Neuronal stem cell (in vitro differentiated cells): ENCODE data around the gene PRDM2.

Experiments used
- DNase-seq: peaks from one replicate; pipeline ENCODE4 v3.0.0-alpha.2; 2013; ENCODE audit warnings: low spot score
- H2AFZ ChIP-seq: one replicate; pipeline ENCODE4 v1.6.1; 2013; ENCODE audit warnings: mild to moderate bottlenecking, low read length, inconsistent platforms
- H2AK5ac ChIP-seq: 2 replicates; pipeline ENCODE4 v1.6.1; 2013; ENCODE audit warnings: low read depth, mild to moderate bottlenecking, inconsistent platforms, low read length, moderate library complexity, mixed read lengths
- H2BK120ac ChIP-seq: 2 replicates; pipeline ENCODE4 v1.6.1; 2013; ENCODE audit warnings: low read depth, mild to moderate bottlenecking, inconsistent platforms, low read length, moderate library complexity, mixed read lengths
- H2BK12ac ChIP-seq: one replicate; pipeline ENCODE4 v1.6.1; 2013; ENCODE audit warnings: low read length, inconsistent platforms
- H2BK15ac ChIP-seq: 2 replicates; pipeline ENCODE4 v1.6.1; 2013; ENCODE audit warnings: mild to moderate bottlenecking, low read length, inconsistent platforms, mixed read lengths
- H2BK5ac ChIP-seq: one replicate; pipeline ENCODE4 v1.6.1; 2013; ENCODE audit warnings: inconsistent platforms, mild to moderate bottlenecking, low read length, moderate library complexity
- H3K14ac ChIP-seq: one replicate; pipeline ENCODE4 v1.6.1; 2013; ENCODE audit warnings: low read length, inconsistent platforms
- H3K18ac ChIP-seq: 2 replicates; pipeline ENCODE4 v1.6.1; 2013; ENCODE audit warnings: low read length, inconsistent platforms
- H3K23ac ChIP-seq: 2 replicates; pipeline ENCODE4 v1.6.1; 2013; ENCODE audit warnings: low read depth, mild to moderate bottlenecking, mixed read lengths, low read length, inconsistent platforms; ENCODE audit not compliant: poor library complexity
- H3K27ac ChIP-seq: replicated peaks from 3 replicates; pipeline ENCODE4 v1.5.1; 2013; ENCODE audit warnings: low read length, inconsistent platforms
- H3K27me3 ChIP-seq, 3 experiments: 2 replicates each; pipeline ENCODE4 v1.6.1; 2013; ENCODE audit warnings: low read length in 3 of 3, mild to moderate bottlenecking in 2 of 3, inconsistent platforms in 1 of 3, low read depth in 1 of 3, mixed read lengths in 1 of 3, moderate library complexity in 1 of 3; ENCODE audit not compliant: control insufficient read depth in 3 of 3, insufficient read depth in 3 of 3
- H3K36me3 ChIP-seq, 2 donors: replicated peaks in 1 of 2; 2 replicates each; pipeline ENCODE4 v1.6.1; 2013; ENCODE audit warnings: low read length in 2 of 2; ENCODE audit not compliant: control insufficient read depth in 2 of 2, insufficient read depth in 2 of 2
- H3K4ac ChIP-seq: 2 replicates; pipeline ENCODE4 v1.6.1; 2013; ENCODE audit warnings: inconsistent platforms, mild to moderate bottlenecking, low read length, moderate library complexity
- H3K4me1 ChIP-seq, 2 donors: 1 replicate in 1 of 2; 2 replicates in 1 of 2; pipeline ENCODE4 v1.6.1; 2013; ENCODE audit warnings: low read length in 2 of 2, low read depth in 1 of 2; ENCODE audit not compliant: control insufficient read depth in 2 of 2, insufficient read depth in 1 of 2
- H3K4me2 ChIP-seq: one replicate; pipeline ENCODE4 v1.6.1; 2013; ENCODE audit warnings: mild to moderate bottlenecking, low read length, inconsistent platforms; ENCODE audit not compliant: insufficient read depth, poor library complexity, severe bottlenecking
- H3K4me3 ChIP-seq, 2 donors: 2 replicates each; pipeline ENCODE4 v1.5.1; 2013; ENCODE audit warnings: low read length in 2 of 2, mild to moderate bottlenecking in 2 of 2, inconsistent platforms in 1 of 2, moderate library complexity in 1 of 2
- H3K79me1 ChIP-seq: one replicate; pipeline ENCODE4 v1.6.1; 2013; ENCODE audit warnings: low read depth, mild to moderate bottlenecking, inconsistent platforms, low read length, moderate library complexity
- H3K9ac ChIP-seq: one replicate; pipeline ENCODE4 v1.6.1; 2013; ENCODE audit warnings: mild to moderate bottlenecking, low read depth, low read length, inconsistent platforms; ENCODE audit not compliant: poor library complexity
- H3K9me3 ChIP-seq, 2 donors: replicated peaks in 1 of 2; 2 replicates each; pipeline versions ENCODE3 to v1.6.1; 2013; ENCODE audit warnings: low read length in 2 of 2, mild to moderate bottlenecking in 2 of 2, inconsistent platforms in 1 of 2, low read depth in 1 of 2, mixed read lengths in 1 of 2, moderate library complexity in 1 of 2; ENCODE audit not compliant: control insufficient read depth in 2 of 2, insufficient read depth in 1 of 2
- H4K8ac ChIP-seq: one replicate; pipeline ENCODE4 v1.6.1; 2013; ENCODE audit warnings: low read depth, mild to moderate bottlenecking, inconsistent platforms, low read length, moderate library complexity
- H4K91ac ChIP-seq: one replicate; pipeline ENCODE4 v1.6.1; 2013; ENCODE audit warnings: low read length, low read depth, mild to moderate bottlenecking, inconsistent platforms; ENCODE audit not compliant: poor library complexity
- WGBS, 2 donors: extraction: QIAGEN DNeasy Blood & Tissue Kit; methylation state at CpG; one replicate each; pipeline ENCODE4 v1.1.7; 2013; ENCODE audit warnings: missing lambda C conversion rate in 2 of 2, mixed read lengths in 1 of 2; ENCODE audit not compliant: insufficient read length in 2 of 2, insufficient replicate concordance in 1 of 2; ENCODE audit errors: extremely low coverage in 2 of 2; 5-methylcytosine and 5-hydroxymethylcytosine counted together

PRDM2 gene

GRCh38 chr1:13707164-13707563 lies 7.2 kb downstream of the PRDM2 start:
- peaks cover 0 to 3% of the 10 kb centered on the region in 2 donors for H3K9me3 ChIP-seq
- H4K91ac ChIP-seq, result no peak overlapping the region
- H3K9ac ChIP-seq, result no peak overlapping the region
- no peaks in the 10 kb centered on the region for H3K36me3 ChIP-seq
- no peak overlapping the region for H2BK120ac ChIP-seq
- peaks cover 3% of the 10 kb centered on the region for H3K79me1 ChIP-seq
- no peaks in the 10 kb centered on the region for H3K4me1 ChIP-seq
- WGBS, 2 donors, result no CpG with 5 or more reads among the region's 3 CpGs
- H2BK5ac ChIP-seq, result no peak overlapping the region
- H4K8ac ChIP-seq, result no peak overlapping the region
- no peak overlapping the region for H3K4ac ChIP-seq
- H3K23ac ChIP-seq, result no peak overlapping the region
- H2AFZ ChIP-seq, result no peak overlapping the region
- no peak overlapping the region for H3K18ac ChIP-seq
- H2AK5ac ChIP-seq, result no peak overlapping the region
- H3K27ac ChIP-seq, result no peak overlapping the region
- H3K4me3 ChIP-seq, result no peak overlapping the region
- H2BK15ac ChIP-seq, result no peak overlapping the region
- no peak overlapping the region for H3K4me2 ChIP-seq
- no peak overlapping the region for H3K14ac ChIP-seq
- H3K27me3 ChIP-seq, result no peaks in the 10 kb centered on the region
- DNase-seq, result no peak
- H2BK12ac ChIP-seq, result no peak overlapping the region

DNA sequence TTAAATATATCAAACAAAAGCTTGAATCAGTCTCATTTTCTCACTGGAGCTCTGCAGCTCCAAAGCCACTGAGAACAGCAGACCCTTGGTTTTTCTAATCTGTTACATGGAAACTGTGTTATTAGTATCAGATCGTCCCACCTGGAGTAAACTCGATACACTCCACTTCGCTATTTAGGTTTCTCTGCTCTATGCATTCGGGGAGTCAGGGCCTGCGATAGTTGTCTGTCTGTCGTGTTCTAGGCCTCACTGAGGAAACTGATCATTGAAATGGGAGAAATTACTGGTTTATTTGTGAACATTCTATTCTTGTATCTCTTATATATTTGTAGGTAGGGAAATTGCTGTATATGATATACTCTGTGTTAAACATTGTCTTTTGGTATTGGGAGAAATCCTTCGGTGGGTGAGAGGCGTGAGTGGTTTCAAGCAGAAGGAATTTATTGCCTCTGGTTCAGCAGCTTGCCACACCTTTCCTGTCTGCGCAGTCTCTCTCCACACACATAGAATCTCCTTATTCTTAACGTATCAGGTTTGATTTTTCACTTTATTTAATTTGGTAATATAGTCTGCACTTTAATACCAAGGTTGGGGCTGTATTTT lies 8.5 kb downstream of the PRDM2 start:
- no peak overlapping the region for H2AFZ ChIP-seq
- no peak overlapping the region for H3K4me2 ChIP-seq
- no peak overlapping the region for H2AK5ac ChIP-seq
- no peak for DNase-seq
- H3K14ac ChIP-seq, result no peak overlapping the region
- H2BK12ac ChIP-seq, result no peak overlapping the region
- H2BK5ac ChIP-seq, result no peak overlapping the region
- no peak overlapping the region for H3K4me3 ChIP-seq
- H3K18ac ChIP-seq, result no peak overlapping the region
- H4K8ac ChIP-seq, result no peak overlapping the region
- H4K91ac ChIP-seq, result no peak overlapping the region
- no peak overlapping the region for H2BK120ac ChIP-seq
- H2BK15ac ChIP-seq, result no peak overlapping the region
- H3K36me3 ChIP-seq, result no peaks in the 10 kb centered on the region
- peaks cover 1% of the 10 kb centered on the region for H3K79me1 ChIP-seq
- no peak overlapping the region for H3K4ac ChIP-seq
- no peak overlapping the region for H3K27ac ChIP-seq
- H3K27me3 ChIP-seq, result no peaks in the 10 kb centered on the region
- H3K23ac ChIP-seq, result no peak overlapping the region
- no peak overlapping the region for H3K9ac ChIP-seq
- H3K9me3 ChIP-seq, result no peaks in the 10 kb centered on the region
- no peaks in the 10 kb centered on the region for H3K4me1 ChIP-seq
- no CpG with 5 or more reads among the region's 10 CpGs for WGBS, 2 donors

DNA sequence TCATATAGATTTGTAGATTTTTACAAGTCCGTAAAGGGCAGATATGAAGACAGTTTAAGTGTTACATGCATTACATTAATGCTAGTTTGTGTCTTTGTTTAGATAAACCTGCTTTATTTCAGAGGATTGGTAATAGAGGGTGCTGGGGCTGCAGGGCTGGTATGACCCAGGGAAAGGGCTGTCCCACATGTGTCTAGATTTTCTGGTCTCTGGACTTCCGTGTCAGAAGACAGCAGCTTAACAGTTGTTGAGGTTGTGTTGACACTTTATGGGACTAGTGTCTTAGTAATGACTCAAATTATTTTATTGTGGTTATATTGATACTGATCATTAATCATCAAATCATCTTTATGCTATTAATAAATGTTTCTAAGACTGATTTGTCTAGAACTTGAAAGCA lies 10.1 kb downstream of the PRDM2 start:
- DNase-seq, result no peak
- Histone ChIP-seq H3K27ac (no peak overlapping the region), H2BK12ac (no peak overlapping the region), H2BK5ac (no peak overlapping the region), H2AK5ac (no peak overlapping the region), H2BK15ac (no peak overlapping the region), H3K79me1 (peaks cover 1% of the 10 kb centered on the region), H3K36me3 (no peaks in the 10 kb centered on the region), H3K14ac (no peak overlapping the region), H3K9me3 (no peaks in the 10 kb centered on the region), H4K91ac (no peak overlapping the region), H3K4me1 (no peaks in the 10 kb centered on the region), H3K27me3 (no peaks in the 10 kb centered on the region), H2BK120ac (no peak overlapping the region), H3K18ac (no peak overlapping the region), H3K4me2 (no peak overlapping the region), H3K9ac (no peak overlapping the region), H2AFZ (no peak overlapping the region), H3K4me3 (no peak overlapping the region), H3K4ac (no peak overlapping the region), H3K23ac (no peak overlapping the region), H4K8ac (no peak overlapping the region)
- WGBS, 2 donors, result no CpG with 5 or more reads among the region's 2 CpGs

GRCh38 chr1:13714851-13715250 lies 14.9 kb downstream of the PRDM2 start:
- no peak overlapping the region for H2BK120ac ChIP-seq
- H3K18ac ChIP-seq, result no peak overlapping the region
- no peak overlapping the region for H2AFZ ChIP-seq
- peaks cover 0 to 2% of the 10 kb centered on the region in 2 donors for H3K36me3 ChIP-seq
- no peak overlapping the region for H4K8ac ChIP-seq
- no peak overlapping the region for H3K14ac ChIP-seq
- H3K4me1 ChIP-seq, result no peaks in the 10 kb centered on the region
- no CpG with 5 or more reads among the region's 3 CpGs for WGBS, 2 donors
- H3K4me3 ChIP-seq, result no peak overlapping the region
- H4K91ac ChIP-seq, result no peak overlapping the region
- H2BK5ac ChIP-seq, result no peak overlapping the region
- no peak for DNase-seq
- no peak overlapping the region for H3K4me2 ChIP-seq
- H3K79me1 ChIP-seq, result no peaks in the 10 kb centered on the region
- H3K27ac ChIP-seq, result no peak overlapping the region
- H2BK12ac ChIP-seq, result no peak overlapping the region
- H2BK15ac ChIP-seq, result no peak overlapping the region
- no peaks in the 10 kb centered on the region for H3K27me3 ChIP-seq
- no peak overlapping the region for H3K23ac ChIP-seq
- H3K9ac ChIP-seq, result no peak overlapping the region
- no peak overlapping the region for H2AK5ac ChIP-seq
- H3K4ac ChIP-seq, result no peak overlapping the region
- no peaks in the 10 kb centered on the region for H3K9me3 ChIP-seq
